ENCODE data around the gene ZNF384. TPM values are rescaled to one million over a fixed set of nuclear protein-coding genes. Genes with fewer than 3 reads are reported as not detected.
A peak's percentile ranks its signal among the peaks of the same experiment; 100 is the strongest.

ZNF384 gene
- total RNA-seq, 1 experiment from 2014 or later = 68.5 TPM

GRCh38 chr12:6693832-6694355, 4.7 kb upstream of the ZNF384 start:
- H3K36me3 Mint-ChIP-seq (ENCODE audit: insufficient read depth, unreplicated experiment) = peaks cover 13% of the 10 kb centered on the region
- no peak for TF ChIP-seq CTCF (IDR thresholded peaks at IDR 0.05; ENCODE audit: unreplicated experiment)
- no peak overlapping the region for H3K4me3 Mint-ChIP-seq (ENCODE audit: low read depth, unreplicated experiment)
- no TSS peak for BruUV-seq (replicated peaks)
- no peaks in the 10 kb centered on the region for H3K4me1 Mint-ChIP-seq (ENCODE audit: low read depth, unreplicated experiment)
- no peaks in the 10 kb centered on the region for H3K9me3 Mint-ChIP-seq (ENCODE audit: low read depth, unreplicated experiment)
- CTCF ChIA-PET = no interaction called here
- peaks cover 63% of the 10 kb centered on the region for H3K27me3 Mint-ChIP-seq (ENCODE audit: unreplicated experiment)
- H3K27ac Mint-ChIP-seq (ENCODE audit: unreplicated experiment) = no peak overlapping the region
- intact Hi-C loops (cut with micrococcal nuclease; ENCODE audit: unreplicated experiment) = no loop called here
- DNase-seq = no peak

- CTCF ChIA-PET = no interaction called here
- TF ChIP-seq CTCF (IDR thresholded peaks at IDR 0.05; ENCODE audit: unreplicated experiment) = no peak
- no peak overlapping the region for H3K4me3 Mint-ChIP-seq (ENCODE audit: low read depth, unreplicated experiment)
- peaks cover 6% of the 10 kb centered on the region for H3K4me1 Mint-ChIP-seq (ENCODE audit: low read depth, unreplicated experiment)
- intact Hi-C loops (cut with micrococcal nuclease; ENCODE audit: unreplicated experiment) = no loop called here
- BruUV-seq (replicated peaks) = no TSS peak
- H3K36me3 Mint-ChIP-seq (ENCODE audit: insufficient read depth, unreplicated experiment) = peaks cover 23% of the 10 kb centered on the region
- DNase-seq = no peak
- no peak overlapping the region for H3K27ac Mint-ChIP-seq (ENCODE audit: unreplicated experiment)
- H3K9me3 Mint-ChIP-seq (ENCODE audit: low read depth, unreplicated experiment) = no peaks in the 10 kb centered on the region
- peaks cover 53% of the 10 kb centered on the region for H3K27me3 Mint-ChIP-seq (ENCODE audit: unreplicated experiment)
Measured at GRCh38 chr12:6692888-6693287, 3.7 kb upstream of the ZNF384 start.

- Mint-ChIP-seq H3K27me3 (ENCODE audit: unreplicated experiment) (peaks cover 39% of the 10 kb centered on the region), H3K4me3 (ENCODE audit: low read depth, unreplicated experiment) (no peak overlapping the region), H3K27ac (ENCODE audit: unreplicated experiment) (no peak overlapping the region), H3K36me3 (ENCODE audit: insufficient read depth, unreplicated experiment) (peaks cover 35% of the 10 kb centered on the region), H3K4me1 (ENCODE audit: low read depth, unreplicated experiment) (peaks cover 20% of the 10 kb centered on the region), H3K9me3 (ENCODE audit: low read depth, unreplicated experiment) (no peaks in the 10 kb centered on the region)
- BruUV-seq (replicated peaks) = no TSS peak
- CTCF ChIA-PET = no interaction called here
- no peak for TF ChIP-seq CTCF (IDR thresholded peaks at IDR 0.05; ENCODE audit: unreplicated experiment)
- no peak for DNase-seq
- intact Hi-C loops (cut with micrococcal nuclease; ENCODE audit: unreplicated experiment) = no loop called here
Measured at GRCh38 chr12:6691473-6691872, 2.3 kb upstream of the ZNF384 start.

- intact Hi-C loops (cut with micrococcal nuclease; ENCODE audit: unreplicated experiment) = no loop called here
- no TSS peak for BruUV-seq (replicated peaks)
- Mint-ChIP-seq H3K9me3 (ENCODE audit: low read depth, unreplicated experiment) (no peaks in the 10 kb centered on the region), H3K4me3 (ENCODE audit: low read depth, unreplicated experiment) (peak overlapping the region; percentile 71), H3K27ac (ENCODE audit: unreplicated experiment) (peak overlapping the region; percentile 76), H3K36me3 (ENCODE audit: insufficient read depth, unreplicated experiment) (peaks cover 41% of the 10 kb centered on the region), H3K4me1 (ENCODE audit: low read depth, unreplicated experiment) (peaks cover 25% of the 10 kb centered on the region), H3K27me3 (ENCODE audit: unreplicated experiment) (peaks cover 10% of the 10 kb centered on the region)
- CTCF ChIA-PET = interaction anchor here (0.6 to 1.4 kb wide), 8 partner anchors 10 to 314 kb away, joined by 3 to 14 read pairs (median 4); partner anchors contain the start of genes COPS7A and NOP2
- DNase-seq = peak; percentile 30
- TF ChIP-seq CTCF (IDR thresholded peaks at IDR 0.05; ENCODE audit: unreplicated experiment) = no peak
Measured at GRCh38 chr12:6688543-6688998, 604 bp downstream of the ZNF384 start.

All from Calu3 (cell line).